Lower leg skin (tissue), 3 donors: Measurements from ENCODE around the gene PAX7.

Source experiments
- POLR2A ChIP-seq, 2 donors: fragments of 450-650 bp; IDR thresholded peaks; one replicate each; pipeline ENCODE4 v1.6.1; 2016 to 2017; ENCODE audit warnings: antibody characterized with exemption in 2 of 2, mild to moderate bottlenecking in 1 of 2, moderate library complexity in 1 of 2
- TF ChIP-seq, protein P1 (sequence below), 3 donors: fragments of 450-650 bp; IDR thresholded peaks; one replicate each; pipeline ENCODE4 v1.5.1; 2016; ENCODE audit warnings: antibody characterized with exemption in 3 of 3, mild to moderate bottlenecking in 3 of 3, moderate library complexity in 2 of 3

DNA sequence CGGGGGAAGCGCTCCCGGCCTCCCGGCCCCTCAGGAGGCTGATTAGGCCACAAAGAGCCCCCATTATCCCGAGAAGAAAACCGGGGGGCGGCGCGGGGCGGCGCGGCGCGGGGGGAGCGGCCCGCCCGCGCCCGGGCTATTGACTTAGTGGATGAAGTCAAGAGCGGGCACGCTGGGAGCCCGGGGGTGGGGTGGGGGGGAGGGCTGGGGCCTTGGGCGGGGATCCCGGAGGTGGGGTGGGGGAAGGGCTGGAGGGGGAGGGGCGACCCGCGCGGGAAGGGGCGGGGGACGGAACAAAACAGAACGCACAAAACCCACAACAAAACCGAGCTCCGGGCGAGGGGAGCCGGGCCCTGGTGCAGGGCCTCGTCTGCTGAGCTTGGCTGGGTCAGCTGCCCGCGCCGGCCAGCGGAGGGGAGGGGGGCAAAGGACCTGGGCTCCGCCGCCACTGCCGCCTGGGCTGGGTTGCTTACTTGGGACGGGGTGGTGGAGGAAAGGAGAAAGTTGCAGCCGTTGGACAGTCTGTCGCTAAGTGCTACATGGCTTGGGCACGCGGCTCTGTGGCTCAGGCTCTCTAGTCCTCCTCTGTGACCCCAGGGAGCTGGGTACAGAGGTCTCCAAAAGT is 16.3 kb downstream of the PAX7 start:
- TF ChIP-seq, protein P1, sequence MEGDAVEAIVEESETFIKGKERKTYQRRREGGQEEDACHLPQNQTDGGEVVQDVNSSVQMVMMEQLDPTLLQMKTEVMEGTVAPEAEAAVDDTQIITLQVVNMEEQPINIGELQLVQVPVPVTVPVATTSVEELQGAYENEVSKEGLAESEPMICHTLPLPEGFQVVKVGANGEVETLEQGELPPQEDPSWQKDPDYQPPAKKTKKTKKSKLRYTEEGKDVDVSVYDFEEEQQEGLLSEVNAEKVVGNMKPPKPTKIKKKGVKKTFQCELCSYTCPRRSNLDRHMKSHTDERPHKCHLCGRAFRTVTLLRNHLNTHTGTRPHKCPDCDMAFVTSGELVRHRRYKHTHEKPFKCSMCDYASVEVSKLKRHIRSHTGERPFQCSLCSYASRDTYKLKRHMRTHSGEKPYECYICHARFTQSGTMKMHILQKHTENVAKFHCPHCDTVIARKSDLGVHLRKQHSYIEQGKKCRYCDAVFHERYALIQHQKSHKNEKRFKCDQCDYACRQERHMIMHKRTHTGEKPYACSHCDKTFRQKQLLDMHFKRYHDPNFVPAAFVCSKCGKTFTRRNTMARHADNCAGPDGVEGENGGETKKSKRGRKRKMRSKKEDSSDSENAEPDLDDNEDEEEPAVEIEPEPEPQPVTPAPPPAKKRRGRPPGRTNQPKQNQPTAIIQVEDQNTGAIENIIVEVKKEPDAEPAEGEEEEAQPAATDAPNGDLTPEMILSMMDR (IDR thresholded peaks at IDR 0.05): no peak
- TF ChIP-seq POLR2A (IDR thresholded peaks at IDR 0.05): no peak
